GDM1 (cell line): Measurements from ENCODE around the gene EHMT2.
"Not testable (repeated sequence)": the region's sequence is repeated elsewhere in the genome, so short reads cannot be mapped to it uniquely, and the experiment has no call there.

Experiments
- DNase-seq: peaks from one replicate; lab custom pipeline; 2025; lab: John Stamatoyannopoulos, UW

EHMT2 gene

DNA sequence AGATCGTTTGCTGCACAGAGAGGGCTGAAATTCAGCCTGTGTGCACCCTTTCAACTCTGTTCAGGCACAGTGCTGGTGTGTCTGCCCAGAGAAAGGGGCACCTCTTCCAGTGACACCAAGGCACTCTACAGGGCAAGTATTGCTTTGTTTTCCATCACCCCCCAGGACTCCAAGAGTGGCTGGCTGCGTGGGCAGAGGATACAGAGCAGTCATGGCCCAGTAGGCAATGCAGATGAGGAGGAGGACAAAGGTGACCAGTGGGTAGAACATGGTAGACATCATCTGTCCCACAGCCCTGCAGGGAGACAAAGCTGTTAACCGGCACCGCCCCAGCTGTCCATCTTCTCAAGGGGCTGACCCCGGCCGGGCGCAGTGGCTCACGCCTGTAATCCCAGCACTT lies 28.2 kb downstream of the EHMT2 start:
- DNase-seq: no peak

- not testable (repeated sequence) for DNase-seq
These were observed 28.9 kb downstream of the EHMT2 start for GRCh38 chr6:31868658-31868971.

DNA sequence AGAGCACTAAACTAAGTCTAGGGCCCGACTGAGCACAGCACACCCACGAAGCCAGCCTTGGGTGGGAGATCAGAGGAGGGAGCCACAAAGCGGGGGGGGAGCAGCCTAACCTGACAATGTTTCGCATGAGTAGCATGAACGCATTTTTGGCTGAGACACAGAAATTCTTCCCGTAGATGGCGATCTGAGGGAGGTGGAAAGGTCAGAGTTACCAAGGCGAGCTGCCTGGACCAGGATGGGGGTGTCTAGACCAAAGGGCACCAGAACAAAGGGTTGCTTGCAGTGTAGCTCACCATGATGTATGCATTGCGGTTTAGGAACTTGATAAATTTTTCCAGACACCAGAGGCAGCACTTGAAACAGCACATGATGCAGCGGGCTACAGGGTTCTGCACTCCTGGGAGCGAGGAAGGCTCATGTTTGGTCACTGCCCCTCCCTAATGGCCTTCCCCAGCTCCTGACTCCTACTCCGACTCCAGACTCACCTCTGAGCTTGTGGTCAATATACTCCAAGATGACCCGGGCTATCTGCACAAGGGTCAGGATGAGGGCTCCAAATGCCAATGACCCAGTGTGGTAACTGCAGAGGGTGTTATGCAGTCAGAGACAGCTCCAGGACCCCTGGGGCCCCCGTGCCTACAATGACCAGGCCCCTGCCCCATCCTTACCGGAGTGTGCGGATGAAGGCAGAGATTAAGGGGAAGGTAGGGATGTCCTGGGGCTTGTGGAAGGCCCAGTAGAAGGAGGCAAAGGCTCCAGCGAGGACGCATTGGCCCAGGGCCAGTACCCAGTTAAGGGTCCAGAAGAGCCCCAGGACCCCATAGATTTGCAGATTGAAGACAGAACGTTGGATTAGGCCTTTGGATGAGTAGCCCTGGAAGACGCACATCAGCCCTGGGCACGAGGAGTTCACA lies 32.0 kb downstream of the EHMT2 start:
- no peak for DNase-seq

DNA sequence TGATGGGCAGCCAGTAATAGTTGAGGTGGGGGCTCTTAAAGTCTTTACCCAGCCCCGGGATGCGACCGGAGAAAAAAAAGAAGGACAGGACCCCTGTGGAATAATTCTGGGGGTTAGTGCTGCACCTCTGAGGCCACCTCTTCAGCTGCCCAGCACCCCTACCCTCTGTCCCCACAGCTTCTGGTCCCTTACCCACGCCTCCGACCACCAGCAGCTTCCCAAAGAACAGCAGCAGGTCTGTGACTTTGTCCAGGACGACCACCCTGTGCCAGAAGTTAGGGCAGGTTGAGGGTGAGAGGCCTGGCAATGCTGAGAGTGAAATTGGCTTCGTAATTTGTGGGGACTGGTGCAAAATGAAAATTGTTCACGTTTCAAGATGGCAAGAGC lies 32.7 kb downstream of the EHMT2 start:
- no peak for DNase-seq

DNA sequence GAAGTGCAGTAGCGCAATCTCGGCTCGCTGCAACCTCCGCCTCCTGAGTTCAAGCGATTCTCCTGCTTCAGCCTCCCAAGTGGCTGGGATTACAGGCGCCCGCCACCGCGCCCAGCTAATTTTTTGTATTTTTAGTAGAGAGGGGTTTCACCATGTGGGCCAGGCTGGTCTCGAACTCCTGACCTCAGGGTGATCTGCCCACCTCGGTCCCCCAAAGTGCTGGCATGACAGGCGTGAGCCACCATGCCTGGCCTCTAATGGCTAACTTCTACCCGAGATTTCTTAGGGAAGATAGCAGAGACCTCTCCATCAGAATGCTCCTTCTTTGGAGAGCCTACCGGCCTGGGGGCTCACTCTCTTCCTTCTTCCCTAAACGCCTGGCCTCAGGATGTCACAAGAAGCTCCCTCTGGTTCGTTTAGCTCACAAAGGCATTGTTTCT lies 33.4 kb downstream of the EHMT2 start:
- DNase-seq: not testable (repeated sequence)

DNA sequence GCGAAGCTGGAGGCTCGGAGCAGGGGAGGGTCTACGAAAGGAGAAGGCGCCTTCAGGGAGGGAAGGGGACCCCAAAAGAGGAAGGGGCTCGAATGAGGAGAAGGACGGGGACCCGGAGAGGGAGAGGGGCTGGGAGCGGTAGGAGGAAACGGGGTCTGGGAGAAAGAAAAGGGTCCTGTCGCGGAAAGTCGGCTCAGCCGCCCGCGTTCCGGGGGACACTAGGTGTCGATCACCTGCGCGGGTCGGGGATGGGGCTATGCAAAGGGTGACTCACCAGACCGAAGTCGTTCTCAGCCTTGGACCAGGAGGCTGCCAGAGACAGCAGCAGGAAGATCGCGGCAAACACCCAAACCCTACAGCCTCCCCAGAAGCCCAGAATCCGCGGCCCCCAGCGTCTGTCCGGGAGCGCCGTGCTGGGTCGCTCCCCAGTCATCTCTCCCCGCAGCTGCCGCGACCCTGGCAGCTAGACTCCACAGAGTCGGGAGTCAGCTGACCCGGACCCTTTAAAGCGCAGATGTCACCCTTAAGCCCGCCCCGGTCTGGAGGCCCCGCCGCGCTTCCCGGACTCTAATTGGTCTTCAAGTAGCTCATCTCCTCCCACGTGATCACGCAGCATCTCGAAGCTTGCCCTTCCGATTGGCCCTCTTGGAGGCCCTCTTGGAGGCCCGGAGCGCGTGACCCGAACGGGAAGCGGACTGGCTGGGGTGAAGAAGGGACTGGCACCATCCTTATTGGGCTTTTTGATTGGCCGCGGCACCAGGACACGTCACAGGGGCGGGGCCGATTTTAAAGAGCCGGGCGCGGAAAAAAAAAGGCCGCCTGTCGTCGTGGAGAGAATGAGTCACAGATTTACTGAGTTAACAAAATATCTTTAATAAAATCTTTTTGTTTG lies 34.9 kb downstream of the EHMT2 start, which contains the start of gene NEU1:
Gene NEU1 (minus strand): TSS at position 478 of the 892 bp plus-strand sequence. CDS start 45 bp downstream, at position 433.
- peak; percentile 100 for DNase-seq

DNA sequence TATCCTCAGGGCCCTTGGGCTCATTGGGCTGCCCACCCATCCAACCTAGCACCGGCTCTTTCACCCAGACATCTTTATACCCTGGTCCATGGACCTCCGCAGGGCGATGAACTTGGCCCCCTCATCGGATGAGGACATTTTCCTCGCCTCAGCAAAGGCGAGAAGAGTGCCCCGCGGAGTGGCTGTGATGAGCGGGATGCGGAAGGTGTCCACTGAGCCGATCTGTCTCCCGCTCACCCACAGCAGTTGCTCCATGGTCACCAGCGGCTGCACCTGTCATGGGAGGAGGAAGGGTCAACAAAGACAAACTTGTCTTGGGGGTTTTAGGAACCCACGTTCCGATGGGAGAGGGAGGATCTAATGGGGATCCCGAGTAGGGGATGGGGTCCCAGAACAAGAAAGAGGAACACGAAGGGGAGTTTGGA lies 35.6 kb downstream of the EHMT2 start:
- no peak for DNase-seq

DNA sequence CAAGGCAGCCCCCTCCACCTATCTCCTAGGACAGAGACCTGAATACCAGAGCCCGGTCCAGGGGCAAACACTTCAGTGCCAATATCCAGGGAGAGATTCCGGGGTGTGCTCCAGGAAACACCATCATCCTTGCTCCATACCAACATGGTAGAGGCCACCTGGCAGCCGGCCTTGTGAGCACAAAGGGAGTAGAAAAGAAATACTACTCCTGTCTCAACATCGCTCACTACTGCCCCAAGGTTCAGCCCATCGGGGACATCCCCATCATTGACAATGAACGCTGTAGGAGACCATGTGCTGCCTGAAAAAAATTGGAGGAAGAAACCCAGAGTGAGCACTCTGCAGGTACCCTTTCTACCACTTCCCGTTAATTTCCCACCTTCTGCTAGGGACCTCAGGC lies 36.3 kb downstream of the EHMT2 start:
- DNase-seq: no peak

DNA sequence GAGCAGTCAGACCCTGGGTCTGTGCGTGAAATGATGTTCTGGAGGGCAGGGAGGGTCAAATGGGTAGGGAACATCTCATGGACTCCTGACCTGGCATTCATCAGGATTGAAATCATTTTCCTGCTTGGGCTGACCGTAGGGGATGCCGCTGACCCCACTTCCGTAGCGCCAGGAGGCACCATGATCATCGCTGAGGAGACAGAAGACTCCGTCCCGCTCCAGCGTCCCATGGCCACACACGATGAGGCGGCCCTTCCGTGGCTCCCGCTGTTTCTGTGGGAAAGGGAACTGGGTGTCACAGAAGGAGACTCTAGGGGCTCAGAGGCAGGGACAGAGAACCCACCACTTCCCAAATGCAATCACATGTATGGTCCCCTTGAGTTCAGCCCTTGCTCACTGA lies 37.1 kb downstream of the EHMT2 start:
- DNase-seq: no peak

DNA sequence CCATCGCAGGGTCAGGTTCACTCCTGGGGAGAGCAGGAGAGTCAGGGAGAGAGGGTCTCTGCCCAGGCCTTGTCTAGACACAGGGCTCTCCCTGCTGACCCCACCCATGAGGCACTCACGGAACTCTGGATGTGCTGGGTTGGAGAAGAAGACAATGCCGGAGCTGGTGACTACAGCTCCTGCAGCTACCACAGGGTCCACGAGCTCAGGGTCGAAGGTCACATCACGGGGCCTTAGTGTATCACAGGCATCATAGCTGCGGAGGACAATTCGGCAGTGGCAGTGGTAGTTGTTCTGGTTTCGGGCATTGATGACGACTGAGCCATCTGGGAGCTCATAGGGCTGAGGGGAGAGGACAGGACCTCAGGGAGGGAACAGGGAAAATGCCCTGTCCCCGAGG lies 37.6 kb downstream of the EHMT2 start:
- DNase-seq: no peak

- no peak for DNase-seq
These were observed 38.8 kb downstream of the EHMT2 start for GRCh38 chr6:31858707-31859106.

DNA sequence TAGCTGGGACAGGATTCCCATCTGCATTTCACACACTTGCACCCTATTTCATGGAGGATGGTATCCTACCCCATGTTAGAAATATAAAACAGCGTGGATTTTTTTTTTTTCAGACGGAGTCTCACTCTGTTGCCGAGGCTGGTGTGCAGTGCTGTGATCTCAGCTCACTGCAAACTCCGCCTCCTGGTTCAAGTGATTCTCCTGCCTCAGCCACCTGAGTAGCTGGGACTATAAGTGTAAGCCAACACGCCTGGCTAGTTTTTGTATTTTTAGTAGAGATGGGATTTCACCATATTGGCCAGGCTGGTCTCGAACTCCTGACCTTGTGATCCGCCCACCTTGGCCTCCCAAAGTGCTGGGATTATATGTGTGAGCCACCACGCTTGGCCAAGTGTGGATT lies 39.7 kb downstream of the EHMT2 start:
- not testable (repeated sequence) for DNase-seq

GRCh38 chr6:31851980-31852718 lies 45.3 kb downstream of the EHMT2 start:
- DNase-seq: not testable (repeated sequence)

DNA sequence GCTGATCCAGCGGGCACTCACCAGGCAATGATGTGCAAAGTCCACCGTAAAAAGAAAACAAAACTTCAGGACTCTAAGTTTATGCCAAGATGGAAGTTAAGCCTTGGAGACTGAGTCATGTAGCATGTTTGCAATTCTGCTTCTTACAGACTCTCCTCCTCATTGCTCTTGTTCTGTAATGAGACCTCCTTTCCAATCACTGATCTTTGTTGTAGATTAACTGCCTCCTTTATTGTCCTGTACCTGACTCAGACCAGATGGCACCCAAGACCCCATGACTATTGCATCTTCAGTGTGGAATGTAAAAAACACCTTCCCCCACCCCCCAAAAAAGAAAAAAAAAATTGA lies 46.0 kb downstream of the EHMT2 start:
- no peak for DNase-seq

DNA sequence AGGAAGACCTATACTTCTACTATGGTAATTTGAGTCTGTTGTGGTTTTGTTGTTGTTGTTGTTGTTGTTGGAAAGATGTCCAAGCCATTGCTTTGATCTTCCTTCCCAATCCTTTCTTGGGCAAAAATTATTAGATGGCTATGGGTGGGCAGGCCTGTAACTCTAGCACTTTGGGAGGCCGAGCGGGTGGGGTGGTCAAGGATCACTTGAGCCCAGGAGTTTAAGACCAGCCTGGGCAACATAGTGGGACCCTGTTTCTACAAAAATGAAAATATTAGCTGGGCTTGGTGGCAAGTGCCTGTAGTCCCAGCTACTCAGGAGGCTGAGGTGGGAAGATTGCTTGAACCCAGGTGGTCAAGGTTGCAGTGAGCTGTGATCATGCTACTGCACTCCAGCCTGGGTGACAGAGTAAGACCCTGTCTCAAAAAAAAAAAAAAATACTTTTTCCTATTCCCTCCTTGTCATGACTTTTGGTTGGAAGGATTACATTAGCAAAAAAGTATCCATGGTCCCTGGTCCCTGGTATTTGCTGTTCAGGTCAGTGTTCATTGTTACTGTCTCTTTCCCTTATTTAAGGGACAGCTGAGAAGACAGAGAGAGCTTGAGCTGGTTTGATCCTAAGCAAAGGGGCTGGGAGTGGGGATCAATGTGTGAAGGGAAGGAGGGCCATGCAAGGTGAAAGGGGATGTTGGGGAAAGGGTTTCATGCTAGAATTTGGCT lies 46.6 kb downstream of the EHMT2 start:
- DNase-seq: no peak

DNA sequence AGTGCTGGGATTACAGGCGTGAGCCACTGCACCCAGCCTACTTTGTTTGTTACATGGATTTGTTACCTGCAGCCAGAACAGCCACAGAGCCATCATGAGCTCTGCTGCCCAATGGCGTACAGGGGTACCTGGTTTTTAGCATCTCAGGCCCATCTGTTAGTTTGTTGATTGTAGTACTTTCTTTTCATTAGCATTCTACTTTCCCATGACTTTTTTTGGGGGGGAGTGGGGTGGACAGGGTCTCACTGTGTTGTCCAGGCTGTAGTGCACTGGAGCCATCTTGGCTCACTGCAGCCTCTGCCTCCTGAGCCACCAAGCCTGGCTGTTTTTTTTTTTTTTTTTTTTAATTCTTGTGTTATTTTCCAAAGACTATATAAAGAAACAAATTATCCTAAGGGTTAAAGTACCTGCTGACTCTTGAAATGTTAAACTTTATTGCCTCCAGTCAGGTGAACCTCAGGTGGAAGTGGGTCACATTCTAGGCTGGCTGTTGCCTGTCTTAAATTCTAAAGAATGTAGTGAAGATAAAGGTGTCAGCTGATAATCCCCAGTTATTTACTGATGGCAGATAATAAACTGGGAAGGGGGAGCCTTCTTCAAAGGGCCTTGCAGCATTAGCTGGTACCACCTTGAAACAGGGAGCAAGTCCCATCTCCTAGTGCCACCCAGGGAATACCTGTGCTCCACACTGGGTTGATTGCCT lies 50.1 kb downstream of the EHMT2 start:
- no peak for DNase-seq

DNA sequence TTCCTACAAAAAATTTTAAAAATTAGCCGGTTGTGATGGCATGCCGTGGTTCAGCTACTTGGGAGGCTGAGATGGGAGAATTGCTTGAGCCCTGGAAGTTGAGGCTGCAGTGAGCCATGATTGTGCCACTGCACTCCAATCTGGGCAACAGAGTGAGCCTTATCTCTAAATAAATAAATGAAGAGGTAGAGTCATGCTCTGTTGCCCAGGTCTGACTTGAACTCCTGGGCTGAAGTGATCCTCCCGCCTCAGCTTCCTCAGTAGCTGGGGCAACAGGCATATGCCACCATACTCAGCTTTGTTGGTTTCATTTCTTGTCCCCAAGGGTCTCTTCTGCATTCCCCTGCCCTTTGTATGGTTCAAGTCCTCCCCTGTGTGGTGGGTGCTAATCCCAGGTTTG lies 53.0 kb downstream of the EHMT2 start:
- DNase-seq: no peak

DNA sequence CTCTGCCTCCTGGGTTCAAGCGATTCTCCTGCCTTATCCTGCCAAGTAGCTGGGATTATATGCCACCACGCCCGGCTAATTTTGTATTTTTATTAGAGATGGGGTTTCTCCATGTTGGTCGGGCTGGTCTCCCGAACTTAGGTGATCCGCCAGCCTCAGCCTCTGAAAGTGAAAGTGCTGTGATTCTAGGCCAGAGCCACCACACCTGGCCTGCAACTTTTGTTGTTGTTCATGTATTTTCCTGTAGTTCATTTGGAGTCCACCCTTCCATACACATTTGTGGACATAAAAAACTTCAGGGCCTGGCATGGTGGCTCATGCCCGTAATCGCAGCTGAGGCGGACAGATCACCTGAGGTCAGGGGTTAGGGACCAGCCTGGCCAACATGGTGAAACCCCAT lies 55.4 kb downstream of the EHMT2 start:
- no peak for DNase-seq

DNA sequence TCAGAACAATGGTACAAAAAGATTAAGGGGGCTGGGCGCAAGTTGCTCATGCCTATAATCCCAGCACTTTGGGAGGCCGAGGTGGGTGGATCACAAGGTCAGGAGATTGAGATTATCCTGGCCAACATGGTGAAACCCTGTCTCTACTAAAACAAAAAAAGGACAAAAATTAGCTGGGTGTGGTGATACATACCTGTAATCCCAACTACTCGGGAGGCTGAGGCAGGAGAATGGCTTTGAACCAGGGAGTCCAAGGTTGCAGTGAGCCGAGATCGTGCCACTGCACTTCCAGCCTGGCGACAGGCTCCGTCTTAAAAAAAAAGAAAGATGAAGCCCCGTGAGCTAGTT lies 57.7 kb downstream of the EHMT2 start:
- DNase-seq: not testable (repeated sequence)

- no peak for DNase-seq
These were observed 58.5 kb downstream of the EHMT2 start for GRCh38 chr6:31838968-31839367.

- not testable (repeated sequence) for DNase-seq
These were observed 59.4 kb downstream of the EHMT2 start for GRCh38 chr6:31838114-31838553.
